Measurements from ENCODE around the gene SEC14L3. TPM values are rescaled to one million over a fixed set of nuclear protein-coding genes. Genes with fewer than 3 reads are reported as not detected.

The SEC14L3 gene
- total RNA-seq (not detected), polyA plus RNA-seq (not detected)

DNA sequence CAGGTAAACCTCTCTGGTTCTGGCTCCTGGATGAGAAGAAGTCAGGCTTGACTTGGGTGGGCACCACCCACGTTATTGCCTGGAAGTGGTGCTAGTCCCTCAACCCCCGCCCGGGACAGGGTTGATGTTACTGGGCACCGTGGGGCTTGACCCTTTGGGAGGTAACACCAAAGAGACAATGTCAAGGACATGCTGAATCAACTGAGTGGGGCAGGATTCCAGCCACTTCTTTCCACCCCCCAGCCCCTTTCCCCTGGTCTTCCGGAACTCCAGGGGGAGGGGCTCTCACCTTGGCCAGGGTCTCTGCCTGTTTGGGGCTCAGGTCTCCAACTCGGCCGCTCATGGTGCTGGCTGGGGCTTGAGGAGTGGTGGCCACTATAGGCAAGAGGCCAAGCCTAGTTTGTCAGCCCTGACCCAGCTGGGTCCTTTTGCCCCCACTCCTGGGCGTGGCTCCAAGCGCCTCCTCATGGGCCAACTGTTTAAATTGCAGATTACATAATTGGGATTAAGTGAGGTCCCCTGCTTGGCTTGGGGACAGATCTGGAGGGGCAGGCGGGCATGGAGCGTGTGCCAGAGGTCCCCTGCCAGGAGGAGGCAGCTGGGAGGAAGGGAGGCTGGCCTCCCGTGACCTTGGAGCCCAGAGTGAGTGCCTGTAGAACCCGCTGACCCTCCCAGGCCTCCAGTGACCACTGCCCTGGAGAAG is at the start of gene SEC14L3:
SEC14L3 (minus strand) TSS at position 402 of the 703 bp plus-strand sequence; CDS start at position 343, 59 bp downstream.
- Histone ChIP-seq H3K4me1 (ENCODE audit: control insufficient read depth, insufficient read depth, low read length, poor library complexity, severe bottlenecking) (no peaks in the 10 kb centered on the region), H3K27me3 (ENCODE audit: control insufficient read depth, insufficient read depth, low read length) (peaks cover 4% of the 10 kb centered on the region), H3K9me3 (ENCODE audit: control insufficient read depth in 2 of 2, low read length in 2 of 2) (no peaks in the 10 kb centered on the region), H3K4me3 (ENCODE audit: low read depth, low read length) (no peak within 1 kb of the TSS), H3K27ac (ENCODE audit: insufficient read depth, low read length, poor library complexity, severe bottlenecking) (no peak within 1 kb of the TSS), H3K36me3 (ENCODE audit: control insufficient read depth, insufficient read depth, low read length) (no peaks in the 10 kb centered on the region)
- DNase-seq (no peak), ATAC-seq (ENCODE audit: low read depth in 2 of 2) (no peak)
- peaks cover 0 to 6% (median 0%) of the 10 kb centered on the region in 7 donors for H3K9me3 Mint-ChIP-seq
- H3K4me3 Mint-ChIP-seq = no peak within 1 kb of the TSS
- peaks cover 50% of the 10 kb centered on the region for H3K27me3 Mint-ChIP-seq
- H3K4me1 Mint-ChIP-seq = peaks cover 0 to 11% (median 5%) of the 10 kb centered on the region in 4 donors
- no peaks in the 10 kb centered on the region for H3K36me3 Mint-ChIP-seq
- no peak within 1 kb of the TSS for H3K27ac Mint-ChIP-seq

DNA sequence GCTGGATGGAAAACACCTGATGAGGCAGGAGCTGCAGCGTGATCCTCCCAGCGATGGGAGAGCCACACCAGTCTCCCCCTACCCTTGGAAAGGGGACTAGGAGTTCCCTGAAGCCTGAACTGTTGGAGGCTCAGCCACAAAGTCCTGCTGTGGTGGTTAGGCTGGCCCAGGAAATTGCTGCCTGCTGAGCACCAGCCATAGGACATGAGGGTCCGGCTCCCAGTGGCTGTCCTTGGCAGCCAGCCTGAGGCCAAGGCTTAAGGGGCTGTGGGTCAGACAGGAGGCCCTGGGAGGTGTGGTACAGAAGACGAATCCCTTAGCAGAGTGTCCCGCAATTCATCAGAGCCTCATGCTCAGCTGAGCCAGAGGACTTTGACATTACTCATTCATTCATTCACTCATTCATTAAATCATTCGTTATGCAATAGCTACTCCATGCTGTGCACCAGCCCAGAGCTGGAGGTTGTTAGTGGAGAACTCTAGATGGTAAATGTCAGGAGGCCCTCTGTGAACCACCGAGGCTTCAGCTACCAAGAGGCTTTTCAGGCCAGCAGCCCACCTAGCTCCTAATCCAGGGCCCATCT is 48.1 kb upstream of the SEC14L3 start:
- DNase-seq (no peak), ATAC-seq (ENCODE audit: low read depth in 2 of 2) (no peak)
- Histone ChIP-seq H3K27ac (ENCODE audit: insufficient read depth, low read length, poor library complexity, severe bottlenecking) (no peak overlapping the region), H3K4me3 (ENCODE audit: low read depth, low read length) (no peak overlapping the region), H3K36me3 (ENCODE audit: control insufficient read depth, insufficient read depth, low read length) (no peaks in the 10 kb centered on the region), H3K27me3 (ENCODE audit: control insufficient read depth, insufficient read depth, low read length) (peaks cover 3% of the 10 kb centered on the region), H3K9me3 (ENCODE audit: control insufficient read depth in 2 of 2, low read length in 2 of 2) (no peaks in the 10 kb centered on the region), H3K4me1 (ENCODE audit: control insufficient read depth, insufficient read depth, low read length, poor library complexity, severe bottlenecking) (no peaks in the 10 kb centered on the region)
- no peak overlapping the region for H3K27ac Mint-ChIP-seq
- H3K9me3 Mint-ChIP-seq = peaks cover 0 to 3% (median 1%) of the 10 kb centered on the region in 7 donors
- peaks cover 17% of the 10 kb centered on the region for H3K27me3 Mint-ChIP-seq
- H3K36me3 Mint-ChIP-seq = no peaks in the 10 kb centered on the region
- no peaks in the 10 kb centered on the region for H3K4me1 Mint-ChIP-seq
- no peak overlapping the region for H3K4me3 Mint-ChIP-seq

DNA sequence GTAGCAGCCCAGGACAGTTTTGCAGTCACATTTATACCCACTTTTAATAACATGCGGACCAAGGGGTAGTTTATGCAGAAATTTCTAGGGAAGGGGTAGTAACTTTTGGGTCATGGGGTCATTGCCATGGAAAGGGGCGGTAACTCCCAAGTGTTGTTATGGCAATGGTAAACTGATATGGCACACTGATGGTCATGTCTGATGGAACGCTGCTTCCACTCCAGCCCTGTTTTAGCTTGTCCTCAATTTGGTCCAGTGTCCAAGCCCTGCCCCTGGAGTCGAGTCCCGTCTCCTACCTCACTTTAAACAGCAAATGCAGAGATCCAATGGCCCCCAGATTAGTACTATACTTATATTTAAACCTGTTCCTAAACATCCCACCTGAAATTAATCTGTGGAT is 44.9 kb upstream of the SEC14L3 start:
- ATAC-seq (ENCODE audit: low read depth in 2 of 2) (no peak), DNase-seq (no peak)
- no peak overlapping the region for H3K27ac ChIP-seq (ENCODE audit: insufficient read depth, low read length, poor library complexity, severe bottlenecking)
- no peaks in the 10 kb centered on the region for H3K9me3 ChIP-seq (ENCODE audit: control insufficient read depth in 2 of 2, low read length in 2 of 2)
- Mint-ChIP-seq H3K36me3 (no peaks in the 10 kb centered on the region), H3K9me3 (peaks cover 0 to 3% (median 2%) of the 10 kb centered on the region in 7 donors), H3K4me3 (no peak overlapping the region), H3K27ac (no peak overlapping the region), H3K4me1 (no peaks in the 10 kb centered on the region), H3K27me3 (peaks cover 8% of the 10 kb centered on the region)
- H3K4me1 ChIP-seq (ENCODE audit: control insufficient read depth, insufficient read depth, low read length, poor library complexity, severe bottlenecking) = no peaks in the 10 kb centered on the region
- H3K4me3 ChIP-seq (ENCODE audit: low read depth, low read length) = no peak overlapping the region
- no peaks in the 10 kb centered on the region for H3K36me3 ChIP-seq (ENCODE audit: control insufficient read depth, insufficient read depth, low read length)
- H3K27me3 ChIP-seq (ENCODE audit: control insufficient read depth, insufficient read depth, low read length) = no peaks in the 10 kb centered on the region

DNA sequence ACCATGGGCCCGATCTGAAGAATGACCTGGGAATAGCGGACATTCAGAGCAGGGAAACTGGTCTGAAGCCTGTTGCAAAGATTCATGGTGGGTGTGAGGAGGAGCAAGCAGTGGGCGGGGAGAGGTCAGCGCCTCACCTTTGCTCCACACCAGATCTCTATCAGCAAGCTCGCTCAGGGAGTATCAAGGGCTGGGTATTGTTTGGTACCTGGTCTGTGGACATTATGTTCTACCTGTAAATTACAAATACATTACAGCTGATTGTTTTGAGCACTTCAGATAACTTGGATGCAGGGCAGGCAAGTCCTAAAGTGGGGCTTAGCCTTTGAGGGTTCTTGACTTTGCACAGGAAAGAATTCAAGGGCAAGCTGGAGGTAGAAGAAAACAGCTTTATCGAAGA is 44.5 kb upstream of the SEC14L3 start:
- no peaks in the 10 kb centered on the region for H3K9me3 ChIP-seq (ENCODE audit: control insufficient read depth in 2 of 2, low read length in 2 of 2)
- H3K4me3 Mint-ChIP-seq = no peak overlapping the region

DNA sequence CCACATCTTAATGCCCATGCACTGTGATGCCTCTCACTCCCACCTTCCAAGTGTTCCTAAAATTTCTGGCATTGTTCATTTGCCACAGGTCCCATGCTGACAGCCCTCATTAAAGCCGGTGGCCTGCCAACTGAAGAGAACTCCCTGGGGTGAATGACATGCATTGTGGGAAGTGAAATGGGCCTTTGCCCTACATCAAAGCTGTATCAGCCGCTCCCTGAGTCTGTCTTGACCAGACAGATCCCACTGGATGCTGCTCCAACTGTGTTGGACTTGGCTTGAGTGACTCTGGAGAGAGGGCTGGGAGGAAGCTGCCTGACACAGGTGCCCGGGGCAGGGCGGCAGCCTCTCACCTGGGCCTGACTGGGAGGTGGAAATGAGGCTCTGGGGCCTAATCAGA is 42.4 kb upstream of the SEC14L3 start:
- H3K36me3 ChIP-seq (ENCODE audit: control insufficient read depth, insufficient read depth, low read length) = no peaks in the 10 kb centered on the region
- ATAC-seq (ENCODE audit: low read depth in 2 of 2) (no peak), DNase-seq (no peak)
- H3K9me3 ChIP-seq (ENCODE audit: control insufficient read depth in 2 of 2, low read length in 2 of 2) = no peaks in the 10 kb centered on the region
- no peak overlapping the region for H3K27ac ChIP-seq (ENCODE audit: insufficient read depth, low read length, poor library complexity, severe bottlenecking)
- H3K4me3 Mint-ChIP-seq = no peak overlapping the region
- H3K27me3 Mint-ChIP-seq = peaks cover 4% of the 10 kb centered on the region
- no peak overlapping the region for H3K27ac Mint-ChIP-seq
- no peaks in the 10 kb centered on the region for H3K4me1 Mint-ChIP-seq
- no peaks in the 10 kb centered on the region for H3K4me1 ChIP-seq (ENCODE audit: control insufficient read depth, insufficient read depth, low read length, poor library complexity, severe bottlenecking)
- H3K36me3 Mint-ChIP-seq = no peaks in the 10 kb centered on the region
- H3K9me3 Mint-ChIP-seq = peaks cover 0 to 3% (median 1%) of the 10 kb centered on the region in 7 donors
- no peak overlapping the region for H3K4me3 ChIP-seq (ENCODE audit: low read depth, low read length)
- no peaks in the 10 kb centered on the region for H3K27me3 ChIP-seq (ENCODE audit: control insufficient read depth, insufficient read depth, low read length)

More for the DNA sequence above, 44.5 kb upstream of the SEC14L3 start:
- peaks cover 0 to 3% (median 2%) of the 10 kb centered on the region in 7 donors for H3K9me3 Mint-ChIP-seq
- no peak overlapping the region for H3K4me3 ChIP-seq (ENCODE audit: low read depth, low read length)
- H3K27me3 Mint-ChIP-seq = peaks cover 9% of the 10 kb centered on the region
- DNase-seq (no peak), ATAC-seq (ENCODE audit: low read depth in 2 of 2) (no peak)
- no peaks in the 10 kb centered on the region for H3K4me1 ChIP-seq (ENCODE audit: control insufficient read depth, insufficient read depth, low read length, poor library complexity, severe bottlenecking)
- no peaks in the 10 kb centered on the region for H3K36me3 ChIP-seq (ENCODE audit: control insufficient read depth, insufficient read depth, low read length)
- H3K4me1 Mint-ChIP-seq = no peaks in the 10 kb centered on the region
- H3K27ac Mint-ChIP-seq = no peak overlapping the region
- H3K36me3 Mint-ChIP-seq = no peaks in the 10 kb centered on the region
- no peaks in the 10 kb centered on the region for H3K27me3 ChIP-seq (ENCODE audit: control insufficient read depth, insufficient read depth, low read length)
- no peak overlapping the region for H3K27ac ChIP-seq (ENCODE audit: insufficient read depth, low read length, poor library complexity, severe bottlenecking)

DNA sequence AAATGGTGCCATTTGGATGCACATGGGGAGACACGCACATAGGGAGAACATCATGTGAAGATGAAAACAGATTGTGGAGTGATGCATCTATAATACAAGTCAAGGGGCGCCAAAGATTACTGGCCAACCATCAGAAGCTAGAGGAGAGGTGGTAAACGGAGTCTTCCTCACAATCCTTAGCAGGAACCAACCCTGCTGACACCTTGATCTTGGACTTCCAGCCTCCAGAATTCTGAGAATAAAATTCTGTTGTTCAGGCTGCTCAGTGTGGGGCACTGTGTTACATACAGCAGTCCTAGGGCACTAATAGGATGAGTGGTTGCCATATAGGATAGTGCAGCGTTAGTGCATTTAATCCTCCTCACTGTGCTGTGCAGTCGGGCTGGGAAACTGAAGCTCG is 41.6 kb upstream of the SEC14L3 start:
- no peak overlapping the region for H3K4me3 Mint-ChIP-seq
- H3K27ac Mint-ChIP-seq = no peak overlapping the region
- DNase-seq (no peak), ATAC-seq (ENCODE audit: low read depth in 2 of 2) (no peak)
- H3K27ac ChIP-seq (ENCODE audit: insufficient read depth, low read length, poor library complexity, severe bottlenecking) = no peak overlapping the region
- no peaks in the 10 kb centered on the region for H3K4me1 Mint-ChIP-seq
- H3K27me3 ChIP-seq (ENCODE audit: control insufficient read depth, insufficient read depth, low read length) = no peaks in the 10 kb centered on the region
- no peaks in the 10 kb centered on the region for H3K4me1 ChIP-seq (ENCODE audit: control insufficient read depth, insufficient read depth, low read length, poor library complexity, severe bottlenecking)
- H3K9me3 Mint-ChIP-seq = peaks cover 0 to 3% (median 1%) of the 10 kb centered on the region in 7 donors
- peaks cover 4% of the 10 kb centered on the region for H3K27me3 Mint-ChIP-seq
- no peaks in the 10 kb centered on the region for H3K36me3 Mint-ChIP-seq
- H3K4me3 ChIP-seq (ENCODE audit: low read depth, low read length) = no peak overlapping the region
- no peaks in the 10 kb centered on the region for H3K36me3 ChIP-seq (ENCODE audit: control insufficient read depth, insufficient read depth, low read length)
- H3K9me3 ChIP-seq (ENCODE audit: control insufficient read depth in 2 of 2, low read length in 2 of 2) = no peaks in the 10 kb centered on the region

DNA sequence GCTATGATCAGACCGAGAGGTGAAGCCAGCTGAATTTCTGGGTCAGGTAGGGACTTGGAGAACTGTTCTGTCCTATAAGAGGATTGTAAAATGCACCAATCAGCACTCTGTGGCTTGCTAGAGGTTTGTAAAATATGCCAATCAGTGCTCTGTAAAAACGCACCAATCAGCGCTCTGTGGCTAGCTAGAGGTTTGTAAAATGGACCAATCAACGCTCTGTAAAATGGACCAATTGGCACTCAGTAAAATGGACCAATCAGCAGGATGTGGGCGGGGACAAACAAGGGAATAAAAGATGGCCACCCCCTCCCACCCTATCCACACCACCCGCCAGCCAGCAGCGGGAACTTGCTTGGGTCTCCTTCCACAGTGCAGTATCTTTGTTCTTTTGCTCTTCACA is 40.1 kb upstream of the SEC14L3 start:
- DNase-seq (no peak), ATAC-seq (ENCODE audit: low read depth in 2 of 2) (no peak)
- Mint-ChIP-seq H3K4me1 (no peaks in the 10 kb centered on the region), H3K9me3 (peaks cover 0 to 3% (median 1%) of the 10 kb centered on the region in 7 donors), H3K27me3 (peaks cover 13% of the 10 kb centered on the region), H3K4me3 (no peak overlapping the region), H3K27ac (no peak overlapping the region), H3K36me3 (no peaks in the 10 kb centered on the region)
- Histone ChIP-seq H3K36me3 (ENCODE audit: control insufficient read depth, insufficient read depth, low read length) (no peaks in the 10 kb centered on the region), H3K9me3 (ENCODE audit: control insufficient read depth in 2 of 2, low read length in 2 of 2) (no peaks in the 10 kb centered on the region), H3K27ac (ENCODE audit: insufficient read depth, low read length, poor library complexity, severe bottlenecking) (no peak overlapping the region), H3K4me3 (ENCODE audit: low read depth, low read length) (no peak overlapping the region), H3K27me3 (ENCODE audit: control insufficient read depth, insufficient read depth, low read length) (no peaks in the 10 kb centered on the region), H3K4me1 (ENCODE audit: control insufficient read depth, insufficient read depth, low read length, poor library complexity, severe bottlenecking) (no peaks in the 10 kb centered on the region)

DNA sequence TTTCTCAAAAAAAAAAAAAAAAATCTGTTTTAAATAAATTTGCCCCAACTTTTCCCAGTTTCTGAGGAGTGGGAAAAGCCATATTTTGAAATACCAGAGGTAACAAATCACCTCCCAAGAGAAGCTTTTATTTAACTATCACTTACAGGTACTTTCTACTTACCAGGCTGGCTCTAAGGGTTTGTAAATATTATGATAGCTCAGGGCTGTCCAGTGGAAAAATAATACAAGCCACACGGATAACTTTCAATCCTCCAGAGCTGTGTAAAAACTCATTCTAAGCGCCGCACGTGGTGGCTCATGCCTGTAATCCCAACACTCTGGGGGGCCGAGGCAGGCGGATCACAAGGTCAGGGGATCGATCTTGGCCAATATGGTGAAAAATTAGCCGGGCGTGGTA is 39.3 kb upstream of the SEC14L3 start:
- Mint-ChIP-seq H3K36me3 (no peaks in the 10 kb centered on the region), H3K27ac (no peak overlapping the region)
- no peak for ATAC-seq (ENCODE audit: low read depth in 2 of 2)

More for the DNA sequence above, 39.3 kb upstream of the SEC14L3 start:
- peaks cover 19% of the 10 kb centered on the region for H3K27me3 Mint-ChIP-seq
- Histone ChIP-seq H3K36me3 (ENCODE audit: control insufficient read depth, insufficient read depth, low read length) (no peaks in the 10 kb centered on the region), H3K27me3 (ENCODE audit: control insufficient read depth, insufficient read depth, low read length) (no peaks in the 10 kb centered on the region), H3K4me3 (ENCODE audit: low read depth, low read length) (no peak overlapping the region), H3K9me3 (ENCODE audit: control insufficient read depth in 2 of 2, low read length in 2 of 2) (no peaks in the 10 kb centered on the region), H3K4me1 (ENCODE audit: control insufficient read depth, insufficient read depth, low read length, poor library complexity, severe bottlenecking) (no peaks in the 10 kb centered on the region), H3K27ac (ENCODE audit: insufficient read depth, low read length, poor library complexity, severe bottlenecking) (no peak overlapping the region)
- no peak for DNase-seq
- H3K4me3 Mint-ChIP-seq = no peak overlapping the region
- H3K9me3 Mint-ChIP-seq = peaks cover 0 to 3% (median 2%) of the 10 kb centered on the region in 7 donors
- no peaks in the 10 kb centered on the region for H3K4me1 Mint-ChIP-seq

All from CD4-positive, CD25-positive, alpha-beta regulatory T cell (primary cell).